ENCODE results near the gene LCA5L. TPM values are rescaled to one million over a fixed set of nuclear protein-coding genes. Genes with fewer than 3 reads are reported as not detected.
"Not testable (repeated sequence)": the region's sequence is repeated elsewhere in the genome, so short reads cannot be mapped to it uniquely, and the experiment has no call there.

Gene LCA5L
- total RNA-seq, 2 experiments from 2014 or later = 0.35 to 1.8 TPM

DNA sequence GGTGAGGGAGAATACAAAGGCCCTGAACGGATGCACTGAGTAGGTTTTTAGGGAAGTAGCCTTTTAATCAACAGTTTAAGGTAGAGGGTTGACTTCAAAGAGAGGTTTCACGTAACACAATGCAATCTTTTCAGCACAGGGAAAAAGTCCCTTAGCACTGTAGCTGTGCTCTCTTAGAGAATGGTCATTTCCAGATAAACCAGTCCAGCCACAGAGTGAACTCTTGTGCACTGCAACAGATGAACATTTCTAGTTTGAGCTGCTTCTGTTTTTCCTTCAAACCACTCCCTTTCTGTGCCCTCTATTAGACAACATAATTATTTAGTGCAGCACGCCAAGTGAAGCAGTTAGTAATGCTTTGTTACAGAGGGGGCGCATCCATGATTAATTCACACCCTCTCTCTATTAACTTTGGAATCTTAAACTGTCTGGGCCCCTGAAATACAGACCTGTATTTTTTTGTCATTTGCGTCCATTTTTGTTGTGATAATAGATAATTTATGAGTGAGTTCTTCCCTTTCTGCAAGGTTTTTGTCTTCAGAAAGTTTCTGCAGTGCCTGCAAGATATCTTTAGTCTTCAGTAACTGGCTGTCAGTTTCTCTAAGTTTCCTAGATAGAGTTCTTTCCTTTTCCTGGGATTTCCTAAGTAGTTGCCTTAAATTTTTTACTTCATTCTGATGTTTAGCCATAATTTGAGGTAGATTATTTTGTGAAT, 22.9 kb downstream of the LCA5L start:
- TF ChIP-seq, protein P1, sequence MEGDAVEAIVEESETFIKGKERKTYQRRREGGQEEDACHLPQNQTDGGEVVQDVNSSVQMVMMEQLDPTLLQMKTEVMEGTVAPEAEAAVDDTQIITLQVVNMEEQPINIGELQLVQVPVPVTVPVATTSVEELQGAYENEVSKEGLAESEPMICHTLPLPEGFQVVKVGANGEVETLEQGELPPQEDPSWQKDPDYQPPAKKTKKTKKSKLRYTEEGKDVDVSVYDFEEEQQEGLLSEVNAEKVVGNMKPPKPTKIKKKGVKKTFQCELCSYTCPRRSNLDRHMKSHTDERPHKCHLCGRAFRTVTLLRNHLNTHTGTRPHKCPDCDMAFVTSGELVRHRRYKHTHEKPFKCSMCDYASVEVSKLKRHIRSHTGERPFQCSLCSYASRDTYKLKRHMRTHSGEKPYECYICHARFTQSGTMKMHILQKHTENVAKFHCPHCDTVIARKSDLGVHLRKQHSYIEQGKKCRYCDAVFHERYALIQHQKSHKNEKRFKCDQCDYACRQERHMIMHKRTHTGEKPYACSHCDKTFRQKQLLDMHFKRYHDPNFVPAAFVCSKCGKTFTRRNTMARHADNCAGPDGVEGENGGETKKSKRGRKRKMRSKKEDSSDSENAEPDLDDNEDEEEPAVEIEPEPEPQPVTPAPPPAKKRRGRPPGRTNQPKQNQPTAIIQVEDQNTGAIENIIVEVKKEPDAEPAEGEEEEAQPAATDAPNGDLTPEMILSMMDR (conservative IDR thresholded peaks at IDR 0.05; ENCODE audit: low read length) = no peak
- TF ChIP-seq EZH2phosphoT487 (IDR thresholded peaks at IDR 0.05; ENCODE audit: borderline replicate concordance, low read depth, low read length) = no peak
- intact Hi-C loops (cut with micrococcal nuclease; ENCODE audit: unreplicated experiment) = no loop called here
- Histone ChIP-seq H3K4me1 (ENCODE audit: insufficient read depth, low read length, poor library complexity, severe bottlenecking) (no peaks in the 10 kb centered on the region), H2AFZ (ENCODE audit: low read length) (no peak overlapping the region), H3K27ac (ENCODE audit: low read depth, low read length, poor library complexity, severe bottlenecking) (no peak overlapping the region), H3K4me2 (ENCODE audit: low read length) (no peak overlapping the region), H3K79me2 (ENCODE audit: insufficient read depth, low read depth, low read length) (no peaks in the 10 kb centered on the region), H3K9me3 (ENCODE audit: low read length) (no peaks in the 10 kb centered on the region), H3K4me3 (ENCODE audit: low read depth, low read length, poor library complexity, severe bottlenecking) (no peak overlapping the region), H3K36me3 (ENCODE audit: insufficient read depth, low read length) (no peaks in the 10 kb centered on the region), H4K20me1 (ENCODE audit: insufficient read depth, low read length) (no peaks in the 10 kb centered on the region), H3K9me2 (ENCODE audit: insufficient read depth, low read length) (no peaks in the 10 kb centered on the region)
- DNase-seq (ENCODE audit: low spot score) = no peak
- BruUV-seq (replicated peaks) = no TSS peak
- CTCF ChIA-PET (ENCODE audit: unreplicated experiment) = no interaction called here
- POLR2A ChIA-PET = interaction anchor here (0.8 to 1.1 kb wide), 3 partner anchors 13 to 313 kb away, joined by 3 read pairs; no protein-coding TSS in a partner anchor

DNA sequence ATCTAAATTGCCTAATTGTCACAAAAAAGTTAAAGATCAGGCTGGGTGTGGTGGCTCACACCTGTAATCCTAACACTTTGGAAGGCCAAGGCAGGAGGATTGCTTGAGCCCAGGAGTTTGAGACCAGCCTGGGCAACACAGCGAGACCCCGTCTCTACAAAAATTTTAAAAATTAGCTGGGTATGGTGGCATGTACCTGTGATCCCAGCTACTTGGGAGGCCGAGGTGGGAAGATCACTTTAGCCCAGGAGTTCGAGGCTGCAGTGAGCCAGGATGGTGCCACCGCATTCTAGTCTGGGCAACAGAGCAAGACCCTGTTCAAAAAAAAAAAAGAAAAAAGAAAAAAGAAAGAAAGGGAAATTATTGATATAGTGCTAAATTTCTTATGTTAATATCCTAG, 26.4 kb downstream of the LCA5L start:
- POLR2A ChIA-PET = interaction anchor here (0.7 to 1.4 kb wide), 4 partner anchors 19 to 69 kb away, joined by 3 to 9 read pairs (median 4); no protein-coding TSS in a partner anchor
- intact Hi-C loops (cut with micrococcal nuclease; ENCODE audit: unreplicated experiment); H3K27ac ChIP-seq (ENCODE audit: low read depth, low read length, poor library complexity, severe bottlenecking); H3K4me1 ChIP-seq (ENCODE audit: insufficient read depth, low read length, poor library complexity, severe bottlenecking); BruUV-seq (replicated peaks); H3K79me2 ChIP-seq (ENCODE audit: insufficient read depth, low read depth, low read length); H3K9me2 ChIP-seq (ENCODE audit: insufficient read depth, low read length); H4K20me1 ChIP-seq (ENCODE audit: insufficient read depth, low read length); DNase-seq (ENCODE audit: low spot score); H3K36me3 ChIP-seq (ENCODE audit: insufficient read depth, low read length); H3K4me3 ChIP-seq (ENCODE audit: low read depth, low read length, poor library complexity, severe bottlenecking); H2AFZ ChIP-seq (ENCODE audit: low read length); CTCF ChIA-PET (ENCODE audit: unreplicated experiment); H3K9me3 ChIP-seq (ENCODE audit: low read length); H3K4me2 ChIP-seq (ENCODE audit: low read length): not testable (repeated sequence)

DNA sequence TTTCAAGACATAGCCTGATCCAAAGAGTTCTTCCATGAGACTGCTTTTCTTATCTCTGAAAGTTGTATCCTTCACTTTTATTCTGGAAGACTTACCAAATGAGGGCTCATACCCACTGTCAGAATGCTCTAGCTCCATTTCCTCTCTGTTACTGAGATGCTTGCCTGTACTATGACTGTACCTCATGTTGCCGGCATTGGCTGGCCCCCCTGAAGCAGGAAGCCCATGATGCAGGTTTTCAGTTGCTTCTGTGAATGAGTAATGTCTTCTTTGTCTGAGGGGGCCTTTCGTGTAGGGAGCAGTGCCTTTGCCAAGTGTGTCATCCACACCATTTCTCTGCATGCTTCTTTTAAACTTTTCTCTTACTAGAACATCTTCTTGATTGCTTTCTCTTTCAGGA, 39.5 kb downstream of the LCA5L start:
- Histone ChIP-seq H4K20me1 (ENCODE audit: insufficient read depth, low read length) (no peaks in the 10 kb centered on the region), H3K9me2 (ENCODE audit: insufficient read depth, low read length) (no peaks in the 10 kb centered on the region), H3K4me1 (ENCODE audit: insufficient read depth, low read length, poor library complexity, severe bottlenecking) (no peaks in the 10 kb centered on the region), H3K4me3 (ENCODE audit: low read depth, low read length, poor library complexity, severe bottlenecking) (no peak overlapping the region), H3K9me3 (ENCODE audit: low read length) (no peaks in the 10 kb centered on the region), H2AFZ (ENCODE audit: low read length) (no peak overlapping the region), H3K27ac (ENCODE audit: low read depth, low read length, poor library complexity, severe bottlenecking) (no peak overlapping the region), H3K36me3 (ENCODE audit: insufficient read depth, low read length) (peaks cover 12% of the 10 kb centered on the region), H3K79me2 (ENCODE audit: insufficient read depth, low read depth, low read length) (no peaks in the 10 kb centered on the region), H3K4me2 (ENCODE audit: low read length) (no peak overlapping the region)
- intact Hi-C loops (cut with micrococcal nuclease; ENCODE audit: unreplicated experiment) = no loop called here
- ChIA-PET CTCF (ENCODE audit: unreplicated experiment) (no interaction called here), POLR2A (no interaction called here)
- BruUV-seq (replicated peaks) = no TSS peak
- no peak for DNase-seq (ENCODE audit: low spot score)
- TF ChIP-seq EZH2phosphoT487 (IDR thresholded peaks at IDR 0.05; ENCODE audit: borderline replicate concordance, low read depth, low read length) = no peak
- TF ChIP-seq, protein P1 (conservative IDR thresholded peaks at IDR 0.05; ENCODE audit: low read length) = no peak

All from OCI-LY7 (cell line).